ENCODE results near the gene TPBGL. TPM values are rescaled to one million over a fixed set of nuclear protein-coding genes. Genes with fewer than 3 reads are reported as not detected.

Gene TPBGL
- total RNA-seq, 2 donors from 2014 or later: 0.26 TPM; not detected in 1

- intact Hi-C loops (cut with DNase I): no loop called here
- TF ChIP-seq POLR2A (IDR thresholded peaks at IDR 0.05) (no peak), CTCF (IDR thresholded peaks at IDR 0.05) (no peak)
- DNase-seq: no peak
- Histone ChIP-seq H3K27ac (no peak overlapping the region), H3K4me1 (peaks cover 9% of the 10 kb centered on the region), H3K36me3 (replicated peaks in 1 of 2; ENCODE audit: insufficient read depth in 1 of 2, low read depth in 2 of 2) (no peaks in the 10 kb centered on the region), H3K4me3 (no peak overlapping the region), H3K27me3 (no peaks in the 10 kb centered on the region), H3K9me3 (no peaks in the 10 kb centered on the region)
- ATAC-seq: no peak
Measured at GRCh38 chr11:75214843-75215242, 25.7 kb upstream of the TPBGL start.

DNA sequence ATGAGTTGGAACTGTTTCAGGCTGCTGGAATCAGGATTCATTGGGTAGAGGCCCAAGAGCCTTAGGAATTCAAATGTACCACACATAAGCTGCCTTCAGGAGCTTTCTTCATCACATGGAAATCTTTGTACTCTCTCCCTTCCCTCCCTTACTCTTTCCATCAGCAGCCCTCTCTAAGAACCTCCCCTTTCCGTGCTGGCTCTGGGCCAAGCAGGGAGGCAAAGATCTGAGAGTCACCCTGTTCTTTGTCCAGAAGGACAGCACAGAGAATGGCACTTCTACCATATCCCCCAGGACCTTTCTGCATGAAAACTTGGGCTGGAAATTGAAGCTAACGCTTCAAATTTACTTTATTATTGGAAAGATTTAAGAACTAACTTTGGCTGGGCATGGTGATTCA, 20.7 kb upstream of the TPBGL start:
- intact Hi-C loops (cut with DNase I): no loop called here
- Histone ChIP-seq H3K27ac (no peak overlapping the region), H3K4me3 (no peak overlapping the region), H3K9me3 (no peaks in the 10 kb centered on the region), H3K4me1 (no peaks in the 10 kb centered on the region), H3K36me3 (replicated peaks in 1 of 2; ENCODE audit: insufficient read depth in 1 of 2, low read depth in 2 of 2) (no peaks in the 10 kb centered on the region), H3K27me3 (no peaks in the 10 kb centered on the region)
- no peak for TF ChIP-seq POLR2A (IDR thresholded peaks at IDR 0.05)
- no peak for TF ChIP-seq CTCF (IDR thresholded peaks at IDR 0.05)
- DNase-seq (no peak), ATAC-seq (no peak)
- WGBS, 2 donors: 45 to 49% methylated on average over 2 of the region's 2 CpGs

GRCh38 chr11:75223954-75224643, 16.5 kb upstream of the TPBGL start:
- no peak for DNase-seq
- WGBS, 2 donors: 49 to 69% methylated on average over 5 of the region's 5 CpGs
- no peaks in the 10 kb centered on the region for H3K36me3 ChIP-seq (replicated peaks in 1 of 2; ENCODE audit: insufficient read depth in 1 of 2, low read depth in 2 of 2)
- H3K4me1 ChIP-seq: no peaks in the 10 kb centered on the region
- no peak for ATAC-seq
- intact Hi-C loops (cut with DNase I): no loop called here
- no peak overlapping the region for H3K4me3 ChIP-seq
- no peaks in the 10 kb centered on the region for H3K9me3 ChIP-seq
- H3K27ac ChIP-seq: no peak overlapping the region
- TF ChIP-seq POLR2A (IDR thresholded peaks at IDR 0.05) (no peak), CTCF (IDR thresholded peaks at IDR 0.05) (no peak)
- no peaks in the 10 kb centered on the region for H3K27me3 ChIP-seq

- 68 to 75% methylated on average over 4 of the region's 4 CpGs for WGBS, 2 donors
- TF ChIP-seq POLR2A (IDR thresholded peaks at IDR 0.05) (no peak), CTCF (IDR thresholded peaks at IDR 0.05) (no peak)
Measured at GRCh38 chr11:75225794-75226193, 14.8 kb upstream of the TPBGL start.

DNA sequence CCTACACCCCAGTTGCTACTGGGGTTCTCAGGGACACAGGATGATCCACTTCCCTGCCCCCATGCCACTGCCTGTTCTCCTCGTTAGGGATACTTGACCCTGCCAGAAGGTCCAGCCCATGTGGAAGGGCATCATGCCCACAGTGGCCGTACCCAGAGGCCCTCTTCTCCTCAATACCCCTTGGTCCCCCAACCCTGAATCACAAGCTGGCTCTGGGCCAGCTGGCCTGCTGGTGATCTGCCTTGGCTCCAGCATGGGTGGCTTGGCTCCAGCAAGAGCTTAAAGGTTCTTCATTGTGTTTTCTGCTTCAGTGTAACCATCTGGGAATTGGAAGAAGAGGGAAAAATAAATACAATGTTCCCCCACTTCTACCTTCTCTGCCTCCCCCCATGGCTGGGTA, 11.1 kb upstream of the TPBGL start:
- ATAC-seq (no peak), DNase-seq (no peak)
- 86 to 100% methylated on average over 2 of the region's 2 CpGs for WGBS, 2 donors
- TF ChIP-seq POLR2A (IDR thresholded peaks at IDR 0.05) (no peak), CTCF (IDR thresholded peaks at IDR 0.05) (no peak)
- Histone ChIP-seq H3K36me3 (replicated peaks in 1 of 2; ENCODE audit: insufficient read depth in 1 of 2, low read depth in 2 of 2) (no peaks in the 10 kb centered on the region), H3K4me1 (no peaks in the 10 kb centered on the region), H3K4me3 (no peak overlapping the region), H3K27ac (no peak overlapping the region), H3K27me3 (no peaks in the 10 kb centered on the region), H3K9me3 (no peaks in the 10 kb centered on the region)
- intact Hi-C loops (cut with DNase I): no loop called here

More at GRCh38 chr11:75225794-75226193, 14.8 kb upstream of the TPBGL start:
- intact Hi-C loops (cut with DNase I): no loop called here
- Histone ChIP-seq H3K9me3 (no peaks in the 10 kb centered on the region), H3K4me1 (no peaks in the 10 kb centered on the region), H3K27me3 (no peaks in the 10 kb centered on the region), H3K4me3 (no peak overlapping the region), H3K36me3 (replicated peaks in 1 of 2; ENCODE audit: insufficient read depth in 1 of 2, low read depth in 2 of 2) (no peaks in the 10 kb centered on the region), H3K27ac (no peak overlapping the region)
- ATAC-seq (no peak), DNase-seq (no peak)
